ENCODE results near the gene CRTAP.
"Not testable (repeated sequence)": the region's sequence is repeated elsewhere in the genome, so short reads cannot be mapped to it uniquely, and the experiment has no call there.

The CRTAP gene

GRCh38 chr3:33141006-33141405 is 27.2 kb downstream of the CRTAP start:
- DNase-seq (ENCODE audit: low spot score) = no peak

GRCh38 chr3:33144433-33144832 is 30.6 kb downstream of the CRTAP start:
- no peak for DNase-seq (ENCODE audit: low spot score)

- no peak for DNase-seq (ENCODE audit: low spot score)
Observed at GRCh38 chr3:33145221-33145900, 31.5 kb downstream of the CRTAP start.

GRCh38 chr3:33145901-33146580 is 32.2 kb downstream of the CRTAP start:
- DNase-seq (ENCODE audit: low spot score) = no peak

GRCh38 chr3:33146791-33147445 is 33.1 kb downstream of the CRTAP start:
- no peak for DNase-seq (ENCODE audit: low spot score)

- DNase-seq (ENCODE audit: low spot score) = no peak
Observed at GRCh38 chr3:33149342-33149741, 35.5 kb downstream of the CRTAP start.

GRCh38 chr3:33152363-33153360 is 38.8 kb downstream of the CRTAP start:
- DNase-seq (ENCODE audit: low spot score) = no peak

GRCh38 chr3:33153782-33154181 is 40.0 kb downstream of the CRTAP start:
- no peak for DNase-seq (ENCODE audit: low spot score)

GRCh38 chr3:33155301-33155700 is 41.5 kb downstream of the CRTAP start:
- DNase-seq (ENCODE audit: low spot score) = no peak

GRCh38 chr3:33159234-33159633 is 45.4 kb downstream of the CRTAP start:
- no peak for DNase-seq (ENCODE audit: low spot score)

- no peak for DNase-seq (ENCODE audit: low spot score)
Observed at GRCh38 chr3:33159981-33160380, 46.2 kb downstream of the CRTAP start.

GRCh38 chr3:33162621-33163020 is 48.8 kb downstream of the CRTAP start:
- DNase-seq (ENCODE audit: low spot score) = not testable (repeated sequence)

- no peak for DNase-seq (ENCODE audit: low spot score)
Observed at GRCh38 chr3:33165372-33165771, 51.6 kb downstream of the CRTAP start.

GRCh38 chr3:33166095-33166494 is 52.3 kb downstream of the CRTAP start:
- no peak for DNase-seq (ENCODE audit: low spot score)

GRCh38 chr3:33167284-33167683 is 53.5 kb downstream of the CRTAP start:
- DNase-seq (ENCODE audit: low spot score) = no peak

GRCh38 chr3:33167716-33168336 is 54.0 kb downstream of the CRTAP start:
- DNase-seq (ENCODE audit: low spot score) = no peak

GRCh38 chr3:33170531-33170930 is 56.7 kb downstream of the CRTAP start:
- no peak for DNase-seq (ENCODE audit: low spot score)

- peak; percentile 33 for DNase-seq (ENCODE audit: low spot score)
Observed at GRCh38 chr3:33171580-33171979, 57.8 kb downstream of the CRTAP start.

- DNase-seq (ENCODE audit: low spot score) = no peak
Observed at GRCh38 chr3:33173103-33173502, 59.3 kb downstream of the CRTAP start.

GRCh38 chr3:33173672-33174071 is 59.9 kb downstream of the CRTAP start:
- DNase-seq (ENCODE audit: low spot score) = no peak

GRCh38 chr3:33174095-33174494 is 60.3 kb downstream of the CRTAP start:
- no peak for DNase-seq (ENCODE audit: low spot score)

Measured in kidney capillary endothelial cell (primary cell).